T follicular helper cell (primary cell): ENCODE measurements around the gene RAD51D.
"Not testable (repeated sequence)": the region's sequence is repeated elsewhere in the genome, so short reads cannot be mapped to it uniquely, and the experiment has no call there.

Source experiments
- DNase-seq: peaks from one replicate; pipeline ENCODE4 v3.0.0-alpha.2; 2020; ENCODE audit warnings: low read depth
- total RNA-seq, 2 experiments: gene quantifications; one replicate each; lab custom pipeline; 2026; lab: John Stamatoyannopoulos, UW

Gene RAD51D
- total RNA-seq = 18.2 to 23.7 reads per million in 2 experiments

GRCh38 chr17:35119370-35120165 lies at the start of gene RAD51D:
RAD51D (minus strand) TSS chr17:35119860; CDS start chr17:35119613, 247 bp downstream.
- DNase-seq = peak; percentile 64

DNA sequence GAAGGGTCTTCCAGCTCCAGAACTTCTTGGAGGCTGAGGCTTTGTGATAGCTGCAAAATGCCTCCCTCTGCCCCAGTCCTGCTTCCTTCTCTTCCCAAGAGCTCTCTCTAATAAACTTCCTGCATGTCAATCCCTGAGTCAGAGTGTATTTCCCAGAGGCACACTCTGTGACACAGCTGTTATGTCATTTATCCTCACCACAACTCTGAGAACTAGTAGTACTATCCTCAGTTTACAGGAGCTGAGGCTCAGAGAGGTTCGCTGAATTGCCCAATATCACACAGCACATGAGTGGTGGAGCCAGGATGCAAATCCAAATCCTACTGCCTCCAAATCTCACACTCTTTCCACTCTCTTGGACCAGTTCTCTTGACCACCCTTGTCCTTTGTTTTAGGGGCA lies 48.0 kb upstream of the RAD51D start:
- DNase-seq = no peak

DNA sequence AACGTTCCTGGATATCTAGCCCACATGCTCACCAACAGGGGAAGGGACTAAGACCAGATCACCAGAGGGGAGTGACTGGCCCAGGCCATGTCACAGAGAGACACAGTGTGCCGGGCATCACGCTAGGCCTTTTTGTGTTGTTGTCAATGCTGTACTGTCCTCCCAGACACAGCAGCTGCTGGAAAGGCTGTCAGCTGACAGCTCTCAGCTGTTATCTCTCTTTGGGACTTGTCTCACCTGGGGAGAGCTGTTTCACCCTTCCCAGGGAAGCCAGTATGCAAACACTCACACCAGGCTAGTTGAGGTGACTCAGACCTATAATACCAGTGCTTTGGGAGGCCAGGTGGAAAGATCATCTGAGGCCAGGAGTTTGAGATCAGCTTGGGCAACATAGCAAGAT lies 47.4 kb upstream of the RAD51D start:
- no peak for DNase-seq

DNA sequence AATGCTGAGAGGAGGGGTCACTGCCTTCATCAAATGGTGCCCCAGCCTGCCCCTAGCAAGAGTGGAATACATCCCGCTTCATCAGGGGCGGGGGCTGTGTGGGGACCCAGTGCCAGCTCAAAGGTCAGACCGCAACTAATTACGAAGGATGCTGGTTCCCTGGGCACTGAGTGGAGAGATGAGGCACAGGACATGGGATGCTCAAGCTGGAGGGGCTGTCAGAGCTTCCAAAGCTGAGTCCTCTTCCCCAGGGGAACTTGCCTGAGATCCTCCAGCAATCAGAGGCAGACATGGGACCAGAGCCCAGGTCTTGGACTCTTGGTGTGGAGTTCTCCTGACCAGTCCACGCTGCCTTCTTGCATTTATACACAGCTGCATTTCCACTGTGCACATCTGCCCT lies 46.9 kb upstream of the RAD51D start:
- no peak for DNase-seq

DNA sequence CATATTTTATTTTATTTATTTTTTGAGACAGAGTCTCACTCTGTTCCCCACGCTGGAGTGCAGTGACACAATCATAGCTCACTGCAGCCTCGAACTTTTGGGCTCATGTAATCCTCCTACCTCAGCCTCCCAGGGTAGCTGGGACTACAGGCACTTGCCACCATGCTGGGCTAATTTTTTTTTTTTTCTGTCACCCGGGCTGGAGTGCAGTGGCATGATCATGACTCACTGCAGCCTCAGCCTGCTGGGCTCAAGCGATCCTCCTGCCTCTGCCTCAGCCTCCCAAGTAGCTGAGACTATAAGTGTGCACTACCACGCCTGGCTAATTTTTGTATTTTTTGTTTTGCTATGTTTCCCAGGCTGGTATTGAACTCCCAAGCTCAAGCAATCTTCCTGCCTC lies 45.1 kb upstream of the RAD51D start:
- DNase-seq = no peak

DNA sequence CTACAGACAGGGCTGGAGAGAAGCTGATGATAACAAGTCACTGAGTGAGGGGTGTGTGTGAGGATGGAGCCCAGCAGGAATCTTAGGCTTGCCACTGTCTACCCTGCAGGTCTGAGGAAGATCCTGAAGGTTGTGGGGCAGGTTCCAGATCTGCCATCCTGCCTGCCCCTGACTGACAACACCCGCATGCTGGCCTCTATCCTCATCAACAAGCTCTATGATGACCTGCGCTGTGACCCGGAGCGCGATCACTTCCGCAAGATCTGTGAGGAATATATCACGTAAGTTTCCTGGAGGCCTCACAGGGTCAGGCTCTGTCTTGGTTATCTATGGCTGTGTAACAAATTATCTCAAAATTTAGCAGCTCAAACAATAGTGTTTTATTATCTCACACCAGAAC lies 44.2 kb upstream of the RAD51D start:
- DNase-seq = no peak

GRCh38 chr17:35162755-35163154 lies 43.1 kb upstream of the RAD51D start:
- no peak for DNase-seq

- no peak for DNase-seq
Observed at GRCh38 chr17:35161281-35161761, 41.7 kb upstream of the RAD51D start.

DNA sequence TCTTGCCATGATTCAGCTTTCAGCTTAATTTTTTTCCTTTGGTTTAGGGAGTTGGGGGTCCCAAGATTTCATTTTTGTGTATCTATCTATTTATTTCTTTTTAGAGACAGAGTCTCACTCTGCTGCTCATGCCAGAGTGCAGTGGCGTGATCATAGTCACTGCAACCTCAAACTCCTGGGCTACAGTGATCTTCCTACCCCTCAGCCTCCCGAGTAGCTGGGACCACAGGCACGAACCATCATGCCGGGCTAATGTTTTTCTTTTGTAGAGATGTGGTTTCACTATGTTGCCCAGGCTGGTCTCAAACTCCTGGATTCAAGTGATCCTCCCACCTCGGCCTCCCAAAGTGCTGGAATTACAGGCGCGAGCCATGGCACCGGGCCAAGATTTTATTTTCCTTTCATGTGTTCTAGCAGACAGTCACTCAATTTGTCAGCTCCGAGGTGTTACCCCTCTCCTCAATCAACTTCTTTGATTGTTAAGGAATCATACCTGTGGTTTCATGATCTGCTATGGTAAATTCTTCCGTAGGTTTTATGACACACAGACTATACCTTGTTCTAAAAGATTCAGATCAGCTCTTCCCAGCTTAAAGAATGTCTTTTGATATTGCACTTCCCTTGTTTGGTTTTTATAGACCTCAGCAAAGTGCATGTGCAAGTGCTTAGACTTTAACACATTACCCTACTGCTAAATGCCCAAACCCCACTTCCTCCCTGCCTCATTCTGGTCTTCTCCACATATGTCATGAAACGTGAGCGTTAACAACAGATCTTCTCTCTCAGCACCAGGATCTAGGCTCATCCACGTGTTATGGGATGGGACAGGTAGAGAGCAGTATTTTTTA lies 40.9 kb upstream of the RAD51D start:
- peak; percentile 19 for DNase-seq

GRCh38 chr17:35159940-35160339 lies 40.3 kb upstream of the RAD51D start:
- DNase-seq = no peak

GRCh38 chr17:35155246-35155645 lies 35.6 kb upstream of the RAD51D start:
- DNase-seq = no peak

DNA sequence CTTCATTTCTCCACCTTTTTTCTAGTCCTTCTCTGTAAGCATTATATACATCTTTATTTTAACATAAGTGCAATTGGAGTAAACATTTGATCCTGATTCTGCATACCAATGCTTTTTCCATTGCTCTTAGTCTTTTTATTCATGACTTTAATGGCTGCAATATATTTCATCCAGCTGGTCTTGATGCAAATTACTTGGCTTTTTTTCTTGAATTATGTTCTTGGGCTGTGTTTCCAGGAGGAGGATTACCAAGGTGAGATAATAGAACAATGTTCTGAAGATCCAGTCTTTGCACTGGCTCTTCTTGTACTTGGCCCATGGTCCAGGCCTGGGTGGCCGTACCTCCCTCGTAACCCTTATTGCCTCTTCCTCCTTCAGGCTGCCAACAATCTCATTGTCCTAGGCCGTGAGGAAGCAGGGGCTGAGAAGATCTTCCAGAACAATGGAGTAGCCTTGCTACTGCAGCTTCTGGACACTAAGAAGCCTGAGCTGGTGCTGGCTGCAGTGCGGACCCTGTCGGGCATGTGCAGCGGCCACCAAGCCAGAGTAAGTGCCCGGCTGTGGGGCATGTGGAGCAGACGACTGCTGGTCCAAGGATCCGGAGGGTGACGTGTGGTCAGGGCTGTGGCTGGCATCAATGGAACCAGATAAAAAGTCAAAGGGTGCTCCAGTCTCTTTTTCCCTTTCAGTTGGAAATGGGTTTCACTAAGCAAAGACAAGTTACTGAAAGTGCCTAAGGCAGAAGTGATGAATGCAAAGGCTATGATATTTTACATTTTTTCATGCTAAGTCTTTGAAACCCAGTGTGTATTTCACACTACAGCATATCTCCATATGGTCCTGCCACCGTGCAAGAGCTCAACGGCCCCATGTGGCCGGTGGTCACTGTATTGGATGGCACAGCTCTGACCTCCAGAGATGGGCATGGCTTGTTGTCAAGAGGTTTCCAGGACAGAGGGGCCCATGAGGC lies 34.8 kb upstream of the RAD51D start:
- no peak for DNase-seq

DNA sequence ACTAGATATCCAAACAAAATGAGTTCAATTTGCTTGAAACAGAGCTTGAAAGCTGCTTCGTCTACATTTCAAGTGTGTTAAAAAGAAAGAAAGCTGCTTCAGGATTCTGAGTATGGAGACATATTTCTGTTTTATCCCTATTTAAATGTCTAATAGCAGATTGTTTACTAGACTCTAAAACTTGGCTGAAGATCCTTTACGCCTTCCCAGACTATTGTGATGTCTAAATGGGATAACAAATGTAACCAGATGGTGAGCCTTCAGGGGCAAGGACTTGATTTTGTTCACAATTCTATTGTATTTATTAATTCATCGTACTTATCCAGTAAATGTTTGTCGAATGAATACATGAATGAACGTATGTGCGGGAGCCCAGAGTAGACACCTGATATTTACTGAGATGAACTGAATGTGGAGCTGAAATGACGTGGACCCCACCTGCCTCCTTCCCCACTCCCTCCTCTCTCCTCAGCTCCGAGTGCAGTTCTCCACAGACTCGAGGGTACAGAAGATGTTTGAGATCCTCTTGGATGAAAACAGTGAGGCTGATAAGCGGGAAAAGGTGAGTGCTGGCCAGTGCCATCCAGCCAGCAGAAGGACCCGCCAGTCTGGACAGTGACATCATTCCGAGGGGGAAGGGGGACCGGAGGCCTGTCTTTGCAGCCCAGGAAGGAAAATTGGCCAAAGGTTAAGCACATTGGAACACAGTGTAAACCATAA lies 32.9 kb upstream of the RAD51D start:
- DNase-seq = no peak

- not testable (repeated sequence) for DNase-seq
Observed at GRCh38 chr17:35151080-35151479, 31.4 kb upstream of the RAD51D start.

DNA sequence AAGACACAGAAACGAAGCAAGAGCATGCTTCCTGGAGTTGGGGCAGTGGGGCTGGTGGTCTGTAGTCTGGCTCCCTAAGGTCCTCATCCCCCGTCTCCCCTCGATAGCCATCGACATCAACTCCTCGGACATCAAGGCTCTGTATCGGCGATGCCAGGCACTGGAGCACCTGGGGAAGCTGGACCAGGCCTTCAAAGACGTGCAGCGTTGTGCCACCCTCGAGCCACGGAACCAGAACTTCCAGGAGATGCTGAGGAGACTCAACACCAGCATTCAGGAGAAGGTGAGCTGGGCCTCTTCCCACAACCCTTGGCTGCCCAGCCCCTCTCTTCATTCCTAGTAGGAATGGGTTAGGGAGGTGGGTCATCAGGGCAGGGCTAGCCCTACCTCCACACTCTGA lies 30.3 kb upstream of the RAD51D start:
- no peak for DNase-seq

- DNase-seq = no peak
Observed at GRCh38 chr17:35148144-35148543, 28.5 kb upstream of the RAD51D start.

- DNase-seq = no peak
Observed at GRCh38 chr17:35147375-35147905, 27.8 kb upstream of the RAD51D start, which contains the start of gene UNC45B. UNC45B (plus strand) TSS chr17:35147817; CDS start chr17:35148264, 447 bp downstream.

DNA sequence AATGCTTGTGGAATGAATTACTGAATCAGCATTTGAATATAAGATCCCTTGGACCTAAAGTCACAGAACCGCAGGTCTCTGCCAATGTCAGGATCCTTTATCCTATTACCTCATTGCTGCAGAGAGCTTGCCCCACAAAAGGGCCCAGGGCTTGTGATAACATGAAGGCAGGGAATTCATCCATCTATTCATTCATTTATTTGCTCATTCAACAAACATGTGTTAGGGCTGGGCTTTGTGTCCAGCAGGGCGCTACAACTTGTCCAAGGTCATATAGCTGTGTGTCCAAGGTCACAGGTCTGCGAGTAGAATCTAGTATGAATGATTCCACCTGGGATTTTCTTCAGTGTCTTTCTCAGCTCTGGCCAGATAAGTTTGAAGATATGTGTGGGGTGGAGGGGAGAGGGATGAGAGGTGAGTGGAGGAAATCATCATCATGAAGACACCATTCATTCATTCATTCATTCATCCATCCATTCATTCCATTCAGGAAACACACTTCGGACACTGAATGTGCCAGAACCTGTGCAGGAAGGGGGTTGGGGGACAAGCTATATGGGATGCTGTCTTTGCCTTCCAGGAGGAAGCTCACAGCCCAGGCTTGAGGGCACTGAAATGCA lies 26.7 kb upstream of the RAD51D start:
- no peak for DNase-seq

GRCh38 chr17:35144840-35145239 lies 25.2 kb upstream of the RAD51D start:
- no peak for DNase-seq

GRCh38 chr17:35142467-35142796 lies 22.8 kb upstream of the RAD51D start:
- no peak for DNase-seq
